ENCODE results near the gene PTPRQ. TPM values are rescaled to one million over a fixed set of nuclear protein-coding genes. Genes with fewer than 3 reads are reported as not detected.

The PTPRQ gene, protein sequence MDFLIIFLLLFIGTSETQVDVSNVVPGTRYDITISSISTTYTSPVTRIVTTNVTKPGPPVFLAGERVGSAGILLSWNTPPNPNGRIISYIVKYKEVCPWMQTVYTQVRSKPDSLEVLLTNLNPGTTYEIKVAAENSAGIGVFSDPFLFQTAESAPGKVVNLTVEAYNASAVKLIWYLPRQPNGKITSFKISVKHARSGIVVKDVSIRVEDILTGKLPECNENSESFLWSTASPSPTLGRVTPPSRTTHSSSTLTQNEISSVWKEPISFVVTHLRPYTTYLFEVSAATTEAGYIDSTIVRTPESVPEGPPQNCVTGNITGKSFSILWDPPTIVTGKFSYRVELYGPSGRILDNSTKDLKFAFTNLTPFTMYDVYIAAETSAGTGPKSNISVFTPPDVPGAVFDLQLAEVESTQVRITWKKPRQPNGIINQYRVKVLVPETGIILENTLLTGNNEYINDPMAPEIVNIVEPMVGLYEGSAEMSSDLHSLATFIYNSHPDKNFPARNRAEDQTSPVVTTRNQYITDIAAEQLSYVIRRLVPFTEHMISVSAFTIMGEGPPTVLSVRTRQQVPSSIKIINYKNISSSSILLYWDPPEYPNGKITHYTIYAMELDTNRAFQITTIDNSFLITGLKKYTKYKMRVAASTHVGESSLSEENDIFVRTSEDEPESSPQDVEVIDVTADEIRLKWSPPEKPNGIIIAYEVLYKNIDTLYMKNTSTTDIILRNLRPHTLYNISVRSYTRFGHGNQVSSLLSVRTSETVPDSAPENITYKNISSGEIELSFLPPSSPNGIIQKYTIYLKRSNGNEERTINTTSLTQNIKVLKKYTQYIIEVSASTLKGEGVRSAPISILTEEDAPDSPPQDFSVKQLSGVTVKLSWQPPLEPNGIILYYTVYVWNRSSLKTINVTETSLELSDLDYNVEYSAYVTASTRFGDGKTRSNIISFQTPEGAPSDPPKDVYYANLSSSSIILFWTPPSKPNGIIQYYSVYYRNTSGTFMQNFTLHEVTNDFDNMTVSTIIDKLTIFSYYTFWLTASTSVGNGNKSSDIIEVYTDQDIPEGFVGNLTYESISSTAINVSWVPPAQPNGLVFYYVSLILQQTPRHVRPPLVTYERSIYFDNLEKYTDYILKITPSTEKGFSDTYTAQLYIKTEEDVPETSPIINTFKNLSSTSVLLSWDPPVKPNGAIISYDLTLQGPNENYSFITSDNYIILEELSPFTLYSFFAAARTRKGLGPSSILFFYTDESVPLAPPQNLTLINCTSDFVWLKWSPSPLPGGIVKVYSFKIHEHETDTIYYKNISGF (N-terminal part only)
- 1.6 TPM for total RNA-seq

DNA sequence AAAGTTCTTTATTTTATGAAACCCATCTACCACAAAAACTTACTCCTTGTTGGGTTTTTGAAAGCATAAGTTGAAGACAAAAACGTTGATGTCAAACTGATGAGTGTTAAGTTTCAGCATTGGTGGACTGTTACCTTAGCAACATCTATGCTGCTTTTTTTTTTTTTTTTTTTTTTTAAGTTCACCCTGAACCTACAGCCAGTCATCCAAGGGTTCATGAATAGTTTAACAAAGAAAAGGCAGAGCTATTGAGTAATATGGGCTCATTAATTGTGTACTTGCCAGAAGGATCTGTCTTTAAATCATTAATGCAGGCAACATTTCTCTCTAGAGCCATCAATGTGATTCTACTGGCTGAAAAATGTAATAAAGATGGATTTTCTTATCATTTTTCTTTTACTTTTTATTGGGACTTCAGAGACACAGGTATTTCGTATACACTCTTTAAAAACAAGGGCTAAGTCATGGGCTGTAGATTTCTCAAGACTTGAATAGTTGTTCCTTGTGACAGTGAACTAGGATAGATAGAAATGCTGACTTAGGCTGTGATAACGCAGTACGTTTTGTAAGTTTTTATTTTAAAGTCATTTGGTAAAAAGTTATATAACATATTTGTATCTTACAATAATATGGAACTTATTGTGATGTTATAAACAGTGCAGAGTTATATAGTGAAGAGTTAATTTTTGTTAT lies at the start of gene PTPRQ:
PTPRQ (plus strand) TSS at position 262 of the 693 bp plus-strand sequence; CDS start at position 373, 111 bp downstream.

DNA sequence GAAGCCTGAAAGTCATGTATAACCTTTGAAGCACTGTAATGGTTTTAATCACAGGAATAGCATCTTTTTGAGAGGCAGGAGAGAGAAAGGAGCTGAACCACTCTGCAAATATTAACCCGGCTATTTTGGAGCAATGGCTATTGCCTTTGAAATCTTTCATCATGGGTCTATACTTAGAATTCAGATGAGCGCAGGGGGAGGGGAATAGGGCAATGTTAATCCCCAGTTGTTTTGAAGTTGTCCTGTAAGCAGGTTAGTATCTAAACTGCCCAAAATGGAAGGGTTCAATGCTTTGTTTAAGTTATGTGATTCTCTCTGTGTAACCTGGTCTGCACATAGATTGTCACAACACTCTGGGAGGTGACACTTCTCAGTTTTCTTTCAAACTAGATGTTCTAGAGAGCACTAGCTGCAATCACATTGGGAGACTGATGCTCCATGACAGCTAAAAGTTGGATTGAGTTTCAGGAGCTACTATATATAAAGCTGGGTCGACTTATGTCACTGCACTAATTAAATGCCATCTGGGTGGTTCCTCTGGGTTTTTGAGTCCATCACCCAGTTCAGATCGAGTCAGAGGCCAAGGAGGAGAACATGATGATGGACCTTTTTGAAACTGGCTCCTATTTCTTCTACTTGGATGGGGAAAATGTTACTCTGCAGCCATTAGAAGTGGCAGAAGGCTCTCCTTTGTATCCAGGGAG lies 263.2 kb downstream of the PTPRQ start, which contains the start of gene MYF6:
MYF6 (plus strand) TSS at position 509 of the 704 bp plus-strand sequence; CDS start at position 595, 86 bp downstream.

DNA sequence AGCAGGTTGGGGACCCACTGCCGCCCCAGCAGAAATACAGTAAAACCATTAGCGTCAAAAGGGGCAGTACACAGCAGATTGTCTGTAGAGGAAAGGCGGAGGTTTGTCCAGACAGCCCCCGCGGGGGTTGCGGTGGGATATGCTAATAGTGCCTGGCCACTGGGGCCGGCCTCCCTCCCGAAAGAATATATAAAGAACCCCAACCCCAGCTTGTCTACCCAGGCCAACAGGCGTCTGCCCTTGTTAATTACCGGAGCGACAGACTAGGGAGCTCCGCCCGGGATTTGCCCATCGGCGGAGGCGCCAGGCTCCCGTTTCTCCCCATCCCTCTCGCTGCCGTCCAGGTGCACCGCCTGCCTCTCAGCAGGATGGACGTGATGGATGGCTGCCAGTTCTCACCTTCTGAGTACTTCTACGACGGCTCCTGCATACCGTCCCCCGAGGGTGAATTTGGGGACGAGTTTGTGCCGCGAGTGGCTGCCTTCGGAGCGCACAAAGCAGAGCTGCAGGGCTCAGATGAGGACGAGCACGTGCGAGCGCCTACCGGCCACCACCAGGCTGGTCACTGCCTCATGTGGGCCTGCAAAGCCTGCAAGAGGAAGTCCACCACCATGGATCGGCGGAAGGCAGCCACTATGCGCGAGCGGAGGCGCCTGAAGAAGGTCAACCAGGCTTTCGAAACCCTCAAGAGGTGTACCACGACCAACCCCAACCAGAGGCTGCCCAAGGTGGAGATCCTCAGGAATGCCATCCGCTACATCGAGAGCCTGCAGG lies 272.8 kb downstream of the PTPRQ start, which contains the start of gene MYF5:
MYF5 (plus strand) TSS at position 217 of the 774 bp plus-strand sequence; CDS start at position 369, 152 bp downstream.

All from parietal lobe (tissue), 1 donor.